OCI-LY7 (cell line): ENCODE results near the gene HIF1A.
"Not testable (repeated sequence)": the region's sequence is repeated elsewhere in the genome, so short reads cannot be mapped to it uniquely, and the experiment has no call there.

ENCODE experiments used
- EZH2phosphoT487 ChIP-seq: fragments of 200-600 bp; sonication (generic); IDR thresholded peaks from 2 replicates; pipeline ENCODE4 v1.6.1; 2018; ENCODE audit warnings: low read depth, borderline replicate concordance, mild to moderate bottlenecking, mixed run types, antibody characterized with exemption, low read length, moderate library complexity, mixed read lengths
- TF ChIP-seq, protein P1 (sequence below): fragments of 200-600 bp; sonication (generic); conservative IDR thresholded peaks from 2 replicates; pipeline ENCODE4 v1.5.1; 2014; ENCODE audit warnings: mild to moderate bottlenecking, antibody characterized with exemption, low read length, moderate library complexity, mixed read lengths

- TF ChIP-seq, protein P1, sequence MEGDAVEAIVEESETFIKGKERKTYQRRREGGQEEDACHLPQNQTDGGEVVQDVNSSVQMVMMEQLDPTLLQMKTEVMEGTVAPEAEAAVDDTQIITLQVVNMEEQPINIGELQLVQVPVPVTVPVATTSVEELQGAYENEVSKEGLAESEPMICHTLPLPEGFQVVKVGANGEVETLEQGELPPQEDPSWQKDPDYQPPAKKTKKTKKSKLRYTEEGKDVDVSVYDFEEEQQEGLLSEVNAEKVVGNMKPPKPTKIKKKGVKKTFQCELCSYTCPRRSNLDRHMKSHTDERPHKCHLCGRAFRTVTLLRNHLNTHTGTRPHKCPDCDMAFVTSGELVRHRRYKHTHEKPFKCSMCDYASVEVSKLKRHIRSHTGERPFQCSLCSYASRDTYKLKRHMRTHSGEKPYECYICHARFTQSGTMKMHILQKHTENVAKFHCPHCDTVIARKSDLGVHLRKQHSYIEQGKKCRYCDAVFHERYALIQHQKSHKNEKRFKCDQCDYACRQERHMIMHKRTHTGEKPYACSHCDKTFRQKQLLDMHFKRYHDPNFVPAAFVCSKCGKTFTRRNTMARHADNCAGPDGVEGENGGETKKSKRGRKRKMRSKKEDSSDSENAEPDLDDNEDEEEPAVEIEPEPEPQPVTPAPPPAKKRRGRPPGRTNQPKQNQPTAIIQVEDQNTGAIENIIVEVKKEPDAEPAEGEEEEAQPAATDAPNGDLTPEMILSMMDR: not testable (repeated sequence)
- TF ChIP-seq EZH2phosphoT487: not testable (repeated sequence)
Observed at GRCh38 chr14:61746346-61746745, 51.0 kb downstream of the HIF1A start.
